GM12864 (cell line): Measurements from ENCODE around the gene CDT1.

Experiments
- DNase-seq: peaks from one replicate; pipeline ENCODE4 v3.0.0-alpha.2; 2011; ENCODE audit warnings: low read depth
- H3K4me3 ChIP-seq: 2 replicates; pipeline ENCODE4 v1.5.1; 2011; ENCODE audit warnings: mild to moderate bottlenecking, low read depth, low read length, control low read depth
- CTCF ChIP-seq: IDR thresholded peaks from 2 replicates; pipeline ENCODE4 v1.5.1; 2011; ENCODE audit warnings: low read depth, mild to moderate bottlenecking, moderate library complexity, low read length, control low read depth, inconsistent platforms; ENCODE audit errors: missing control alignments

Gene CDT1

GRCh38 chr16:88834670-88835069, 31.1 kb downstream of the CDT1 start:
- no peak overlapping the region for H3K4me3 ChIP-seq
- TF ChIP-seq CTCF: no peak
- DNase-seq: no peak

- no peak overlapping the region for H3K4me3 ChIP-seq
- DNase-seq: no peak
- TF ChIP-seq CTCF: no peak
Measured at GRCh38 chr16:88835383-88835782, 31.8 kb downstream of the CDT1 start.

- no peak for TF ChIP-seq CTCF
- no peak for DNase-seq
- no peak overlapping the region for H3K4me3 ChIP-seq
Measured at GRCh38 chr16:88835818-88836217, 32.2 kb downstream of the CDT1 start.

- no peak for TF ChIP-seq CTCF
- DNase-seq: no peak
- H3K4me3 ChIP-seq: no peak overlapping the region
Measured at GRCh38 chr16:88836791-88837190, 33.2 kb downstream of the CDT1 start.

GRCh38 chr16:88837806-88838205, 34.2 kb downstream of the CDT1 start:
- no peak for DNase-seq
- no peak for TF ChIP-seq CTCF

GRCh38 chr16:88838566-88838965, 35.0 kb downstream of the CDT1 start:
- TF ChIP-seq CTCF: no peak
- no peak for DNase-seq
- H3K4me3 ChIP-seq: no peak overlapping the region

More at GRCh38 chr16:88837806-88838205, 34.2 kb downstream of the CDT1 start:
- no peak overlapping the region for H3K4me3 ChIP-seq

GRCh38 chr16:88839026-88839529, 35.5 kb downstream of the CDT1 start:
- TF ChIP-seq CTCF: no peak
- H3K4me3 ChIP-seq: no peak overlapping the region
- DNase-seq: no peak
